Lower leg skin (tissue), 4 donors: ENCODE results near the gene ZNF618. TPM values are rescaled to one million over a fixed set of nuclear protein-coding genes. Genes with fewer than 3 reads are reported as not detected.

Source experiments
- DNase-seq, 2 donors: peaks; one replicate each; pipeline ENCODE4 v3.0.0-alpha.2; 2019; ENCODE audit warnings: low spot score in 2 of 2
- H3K4me3 ChIP-seq: fragments of 200-600 bp; sonication (generic); 2 replicates; pipeline ENCODE4 v1.5.1; 2017; ENCODE audit warnings: mild to moderate bottlenecking, low read depth; ENCODE audit not compliant: poor library complexity, severe bottlenecking
- POLR2A ChIP-seq, 2 donors: fragments of 450-650 bp; IDR thresholded peaks; one replicate each; pipeline ENCODE4 v1.6.1; 2016 to 2017; ENCODE audit warnings: antibody characterized with exemption in 2 of 2, mild to moderate bottlenecking in 1 of 2, moderate library complexity in 1 of 2
- WGBS, 2 donors: methylation state at CpG; one replicate each; pipeline ENCODE4 v1.1.5; 2018; 5-methylcytosine and 5-hydroxymethylcytosine counted together
- intact Hi-C: fragments of 100-400 bp; cut with DNase I; formaldehyde crosslinking; loops from one replicate; pipeline ENCODE4 v1.15.0; 2023; ENCODE audit warnings: low total_unique reads
- total RNA-seq, 4 donors: library from RNA; depleted of rRNA; stranded (reverse); fragments of >200 nt; gene quantifications; one replicate each; pipeline ENCODE4 v1.1.0, GENCODE V29; 2016
- TF ChIP-seq, protein P1 (sequence below), 3 donors: fragments of 450-650 bp; IDR thresholded peaks; one replicate each; pipeline ENCODE4 v1.5.1; 2016; ENCODE audit warnings: antibody characterized with exemption in 3 of 3, mild to moderate bottlenecking in 3 of 3, moderate library complexity in 2 of 3

ZNF618 gene
- total RNA-seq, 4 donors from 2014 or later: 1.1 to 4.1 (median 2.5) TPM

DNA sequence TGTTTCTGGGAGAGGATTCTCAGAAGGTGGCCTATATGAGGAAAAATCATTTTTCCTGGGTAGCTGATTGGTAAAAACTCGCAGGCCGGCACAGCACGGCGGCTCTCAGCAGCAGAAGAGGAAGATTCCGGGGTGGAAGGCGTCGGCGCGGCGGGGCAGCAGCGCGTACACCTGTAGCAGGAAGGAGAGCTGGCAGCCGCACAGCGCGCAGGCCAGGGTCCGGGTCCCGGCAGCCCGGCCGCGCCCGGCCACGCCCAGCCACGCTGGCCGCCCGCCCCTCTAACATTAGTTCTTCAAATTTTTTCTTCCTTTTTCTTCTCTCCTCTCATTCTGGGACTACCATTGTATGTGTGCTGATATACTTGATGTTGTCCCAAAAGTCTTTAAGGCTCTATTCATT, 24.8 kb upstream of the ZNF618 start:
- H3K4me3 ChIP-seq: no peak overlapping the region
- DNase-seq: no peak
- WGBS, 2 donors: 81 to 86% methylated on average over 25 of the region's 25 CpGs
- intact Hi-C loops: loop anchor here (10.0 kb wide), 1 partner anchor 47 kb away; no protein-coding TSS in a partner anchor
- TF ChIP-seq, protein P1, sequence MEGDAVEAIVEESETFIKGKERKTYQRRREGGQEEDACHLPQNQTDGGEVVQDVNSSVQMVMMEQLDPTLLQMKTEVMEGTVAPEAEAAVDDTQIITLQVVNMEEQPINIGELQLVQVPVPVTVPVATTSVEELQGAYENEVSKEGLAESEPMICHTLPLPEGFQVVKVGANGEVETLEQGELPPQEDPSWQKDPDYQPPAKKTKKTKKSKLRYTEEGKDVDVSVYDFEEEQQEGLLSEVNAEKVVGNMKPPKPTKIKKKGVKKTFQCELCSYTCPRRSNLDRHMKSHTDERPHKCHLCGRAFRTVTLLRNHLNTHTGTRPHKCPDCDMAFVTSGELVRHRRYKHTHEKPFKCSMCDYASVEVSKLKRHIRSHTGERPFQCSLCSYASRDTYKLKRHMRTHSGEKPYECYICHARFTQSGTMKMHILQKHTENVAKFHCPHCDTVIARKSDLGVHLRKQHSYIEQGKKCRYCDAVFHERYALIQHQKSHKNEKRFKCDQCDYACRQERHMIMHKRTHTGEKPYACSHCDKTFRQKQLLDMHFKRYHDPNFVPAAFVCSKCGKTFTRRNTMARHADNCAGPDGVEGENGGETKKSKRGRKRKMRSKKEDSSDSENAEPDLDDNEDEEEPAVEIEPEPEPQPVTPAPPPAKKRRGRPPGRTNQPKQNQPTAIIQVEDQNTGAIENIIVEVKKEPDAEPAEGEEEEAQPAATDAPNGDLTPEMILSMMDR (IDR thresholded peaks at IDR 0.05): no peak
- TF ChIP-seq POLR2A (IDR thresholded peaks at IDR 0.05): no peak

DNA sequence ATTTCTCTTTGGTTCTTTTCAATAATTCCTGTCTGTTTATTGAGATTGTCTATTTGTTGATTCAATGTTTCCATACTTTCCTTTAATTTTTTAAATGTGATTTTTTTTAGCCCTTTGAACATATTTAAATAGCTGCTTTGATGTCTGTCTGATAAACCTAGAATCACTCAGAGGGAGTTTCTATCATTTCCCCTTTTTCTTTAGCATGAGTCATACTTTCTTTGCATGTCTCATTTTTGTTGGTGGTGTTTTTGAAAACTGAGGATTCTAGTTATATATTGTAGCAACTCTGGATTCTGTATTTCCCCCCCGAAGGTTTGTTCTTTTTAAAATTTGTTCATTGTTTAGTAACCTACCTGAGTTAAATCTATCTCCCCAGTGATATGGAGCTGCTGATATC, 24.2 kb upstream of the ZNF618 start:
- intact Hi-C loops: loop anchor here (10.0 kb wide), 1 partner anchor 47 kb away; no protein-coding TSS in a partner anchor
- 97 to 100% methylated on average over 1 of the region's 1 CpG for WGBS, 2 donors
- DNase-seq: no peak
- no peak overlapping the region for H3K4me3 ChIP-seq
- TF ChIP-seq, protein P1 (IDR thresholded peaks at IDR 0.05): no peak
- no peak for TF ChIP-seq POLR2A (IDR thresholded peaks at IDR 0.05)

- DNase-seq: no peak
- H3K4me3 ChIP-seq: no peak overlapping the region
- TF ChIP-seq, protein P1 (IDR thresholded peaks at IDR 0.05): no peak
- no peak for TF ChIP-seq POLR2A (IDR thresholded peaks at IDR 0.05)
- 58 to 61% methylated on average over 2 of the region's 2 CpGs for WGBS, 2 donors
- intact Hi-C loops: loop anchor here (10.0 kb wide), 1 partner anchor 49 kb away; no protein-coding TSS in a partner anchor
Measured at GRCh38 chr9:113853333-113853732, 22.8 kb upstream of the ZNF618 start.

- TF ChIP-seq POLR2A (IDR thresholded peaks at IDR 0.05): no peak
- TF ChIP-seq, protein P1 (IDR thresholded peaks at IDR 0.05): no peak
- intact Hi-C loops: loop anchor here (10.0 kb wide), 1 partner anchor 50 kb away; no protein-coding TSS in a partner anchor
- DNase-seq: no peak
- WGBS, 2 donors: 85 to 92% methylated on average over 2 of the region's 2 CpGs
- H3K4me3 ChIP-seq: no peak overlapping the region
Measured at GRCh38 chr9:113854310-113854709, 21.8 kb upstream of the ZNF618 start.

DNA sequence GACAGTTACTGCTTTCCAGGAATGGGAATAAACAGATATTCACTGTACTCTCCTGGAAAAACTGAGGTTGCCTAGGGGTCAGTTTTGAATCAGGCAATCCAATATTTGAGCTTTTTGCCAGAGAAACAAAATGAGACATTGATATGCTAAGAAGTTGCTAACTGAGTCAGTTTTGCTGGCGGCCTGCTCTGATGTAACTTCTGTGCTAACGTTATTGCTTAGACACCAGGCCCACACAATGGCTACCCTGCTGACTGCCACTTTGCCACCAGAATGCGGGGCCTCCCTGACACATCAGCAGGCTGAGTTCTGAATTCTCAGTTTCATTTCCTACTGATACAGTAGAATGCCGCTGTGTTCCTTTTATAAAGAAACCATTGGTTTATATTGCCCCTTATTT, 18.2 kb upstream of the ZNF618 start:
- intact Hi-C loops: loop anchor here (10.0 kb wide), 1 partner anchor 53 kb away; no protein-coding TSS in a partner anchor
- no peak for DNase-seq
- no peak overlapping the region for H3K4me3 ChIP-seq
- TF ChIP-seq, protein P1 (IDR thresholded peaks at IDR 0.05): no peak
- no peak for TF ChIP-seq POLR2A (IDR thresholded peaks at IDR 0.05)
- WGBS, 2 donors: 66 to 71% methylated on average over 4 of the region's 4 CpGs

DNA sequence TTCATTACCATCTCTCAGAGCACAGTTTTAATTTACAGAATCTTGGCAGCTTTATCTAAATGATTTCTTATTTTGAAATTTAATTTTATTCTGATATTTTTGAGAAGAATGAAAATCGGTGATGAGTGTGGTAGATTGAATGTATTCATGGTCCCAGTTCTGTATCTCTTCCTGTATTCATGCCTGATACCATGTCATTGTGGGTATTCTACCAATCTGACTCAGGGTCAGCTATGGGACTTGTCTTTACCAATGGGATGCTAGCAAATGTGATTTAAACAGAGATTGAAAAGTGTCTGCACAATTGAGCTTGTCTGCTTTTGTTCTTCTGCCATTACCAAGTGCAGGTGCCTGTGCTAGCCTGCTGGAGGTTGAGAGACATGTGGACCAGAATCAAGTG, 17.8 kb upstream of the ZNF618 start:
- H3K4me3 ChIP-seq: no peak overlapping the region
- 86 to 87% methylated on average over 1 of the region's 1 CpG for WGBS, 2 donors
- DNase-seq: no peak
- intact Hi-C loops: loop anchor here (10.0 kb wide), 1 partner anchor 53 kb away; no protein-coding TSS in a partner anchor
- TF ChIP-seq, protein P1 (IDR thresholded peaks at IDR 0.05): no peak
- TF ChIP-seq POLR2A (IDR thresholded peaks at IDR 0.05): no peak
